IMR-90 (cell line): ENCODE measurements around the gene OOSP1. TPM values are rescaled to one million over a fixed set of nuclear protein-coding genes. Genes with fewer than 3 reads are reported as not detected.

Experiments
- ATAC-seq: fragments of 200-7000 bp; cut with Tn5 transposase; 2 replicates; pipeline ENCODE4 v1.9.1; 2020; ENCODE audit warnings: low read depth, mild to moderate bottlenecking, moderate library complexity
- BruUV-seq: library from RNA; stranded (reverse); fragments of 400-500 nt; replicated peaks from 2 replicates; lab custom pipeline; 2021; lab: Mats Ljungman, UMichigan
- CTCF ChIA-PET: fragments of 300-600 bp; formaldehyde crosslinking; extraction: SDS; loops from one replicate; lab custom pipeline; 2021; ENCODE audit warnings: antibody characterized with exemption; lab: Yijun Ruan, JAX
- POLR2A ChIA-PET: fragments of 300-600 bp; sonication (Branson Sonifier 250); formaldehyde crosslinking; loops from one replicate; lab custom pipeline; 2022; ENCODE audit warnings: antibody characterized with exemption; ENCODE audit not compliant: unreplicated experiment; lab: Charles Lee
- DNase-seq: peaks from one replicate; pipeline ENCODE4 v3.0.0; 2013
- H2AFZ ChIP-seq: replicated peaks from 2 replicates; pipeline ENCODE3; 2013; ENCODE audit warnings: low read length, mild to moderate bottlenecking; ENCODE audit not compliant: poor library complexity
- H2AK5ac ChIP-seq: 2 replicates; pipeline ENCODE4 v1.6.1; 2013; ENCODE audit warnings: low read depth, low read length, inconsistent platforms
- H2AK9ac ChIP-seq: replicated peaks from 2 replicates; pipeline ENCODE3; 2013; ENCODE audit warnings: mild to moderate bottlenecking, low read depth, low read length, moderate library complexity; ENCODE audit not compliant: poor library complexity
- H2BK120ac ChIP-seq: 2 replicates; pipeline ENCODE4 v1.6.1; 2013; ENCODE audit warnings: low read depth, low read length, inconsistent platforms
- H2BK15ac ChIP-seq: 3 replicates; pipeline ENCODE4 v1.6.1; 2013; ENCODE audit warnings: low read depth, low read length, inconsistent platforms
- H2BK20ac ChIP-seq: 2 replicates; pipeline ENCODE4 v1.6.1; 2013; ENCODE audit warnings: low read depth, mild to moderate bottlenecking, inconsistent platforms, low read length, moderate library complexity
- H2BK5ac ChIP-seq: 2 replicates; pipeline ENCODE4 v1.6.1; 2013; ENCODE audit warnings: mild to moderate bottlenecking, low read depth, low read length, inconsistent platforms; ENCODE audit not compliant: poor library complexity, severe bottlenecking
- H3K14ac ChIP-seq: replicated peaks from 2 replicates; pipeline ENCODE4 v1.6.1; 2013; ENCODE audit warnings: low read depth, low read length, inconsistent platforms
- H3K18ac ChIP-seq: 2 replicates; pipeline ENCODE4 v1.6.1; 2013; ENCODE audit warnings: low read depth, low read length, control low read depth
- H3K23ac ChIP-seq: 2 replicates; pipeline ENCODE4 v1.6.1; 2013; ENCODE audit warnings: low read depth, low read length, inconsistent platforms
- H3K27ac ChIP-seq: 2 replicates; pipeline ENCODE4 v1.5.1; 2013; ENCODE audit warnings: mild to moderate bottlenecking, control low read depth, low read length; ENCODE audit not compliant: insufficient read depth
- H3K27me3 ChIP-seq: 2 replicates; pipeline ENCODE4 v1.6.1; 2013; ENCODE audit warnings: low read length; ENCODE audit not compliant: control insufficient read depth, insufficient read depth
- H3K36me3 ChIP-seq: 2 replicates; pipeline ENCODE4 v1.6.1; 2013; ENCODE audit warnings: low read length, mixed read lengths; ENCODE audit not compliant: control insufficient read depth, insufficient read depth
- H3K4ac ChIP-seq: 2 replicates; pipeline ENCODE4 v1.6.1; 2013; ENCODE audit warnings: low read depth, low read length, inconsistent platforms
- H3K4me1 ChIP-seq: 2 replicates; pipeline ENCODE4 v1.6.1; 2013; ENCODE audit warnings: low read length, mixed read lengths; ENCODE audit not compliant: control insufficient read depth, insufficient read depth
- H3K4me2 ChIP-seq: 2 replicates; pipeline ENCODE4 v1.6.1; 2013; ENCODE audit warnings: low read depth, mild to moderate bottlenecking, control low read depth, low read length, moderate library complexity
- H3K4me3 ChIP-seq: 2 replicates; pipeline ENCODE4 v1.5.1; 2013; ENCODE audit warnings: low read depth, mild to moderate bottlenecking, control low read depth, low read length, moderate library complexity; ENCODE audit not compliant: insufficient read depth
- H3K56ac ChIP-seq: 2 replicates; pipeline ENCODE4 v1.6.1; 2013; ENCODE audit warnings: low read length, inconsistent platforms; ENCODE audit not compliant: insufficient read depth; ENCODE audit errors: extremely low read depth
- H3K79me1 ChIP-seq, 2 experiments: 2 replicates each; pipeline ENCODE4 v1.6.1; 2013; ENCODE audit warnings: low read length in 2 of 2, inconsistent platforms in 1 of 2, low read depth in 1 of 2
- H3K9ac ChIP-seq: 2 replicates; pipeline ENCODE4 v1.6.1; 2013; ENCODE audit warnings: low read depth, low read length, control low read depth
- H3K9me1 ChIP-seq: 2 replicates; pipeline ENCODE4 v1.6.1; 2013; ENCODE audit warnings: low read length, inconsistent platforms; ENCODE audit not compliant: insufficient read depth
- H3K9me3 ChIP-seq: 2 replicates; pipeline ENCODE4 v1.6.1; 2013; ENCODE audit warnings: low read length; ENCODE audit not compliant: control insufficient read depth, insufficient read depth
- H4K20me1 ChIP-seq: 2 replicates; pipeline ENCODE4 v1.6.1; 2013; ENCODE audit warnings: low read length, inconsistent platforms; ENCODE audit not compliant: insufficient read depth
- H4K5ac ChIP-seq: 2 replicates; pipeline ENCODE4 v1.6.1; 2013; ENCODE audit warnings: mild to moderate bottlenecking, low read depth, low read length, control low read depth
- H4K8ac ChIP-seq, 2 experiments: 2 replicates each; pipeline ENCODE4 v1.6.1; 2013; ENCODE audit warnings: low read depth in 2 of 2, low read length in 2 of 2, control low read depth in 1 of 2, inconsistent platforms in 1 of 2
- H4K91ac ChIP-seq: 2 replicates; pipeline ENCODE4 v1.6.1; 2013; ENCODE audit warnings: low read depth, low read length, inconsistent platforms; ENCODE audit not compliant: insufficient read depth
- BHLHE40 ChIP-seq: fragments of 150-350 bp; IDR thresholded peaks from 2 replicates; pipeline ENCODE4 v1.6.1; 2016; ENCODE audit warnings: mild to moderate bottlenecking, low read depth, low read length
- CEBPB ChIP-seq: IDR thresholded peaks from 2 replicates; pipeline ENCODE4 v1.6.1; 2012; ENCODE audit warnings: low read depth, low read length, improper control_type of control experiment
- CHD1 ChIP-seq: IDR thresholded peaks from 2 replicates; pipeline ENCODE4 v1.6.1; 2012; ENCODE audit warnings: low read depth, low read length, improper control_type of control experiment
- CTCF ChIP-seq: conservative IDR thresholded peaks from 2 replicates; pipeline ENCODE4 v1.5.1; 2012; ENCODE audit warnings: mild to moderate bottlenecking, low read depth, low read length, improper control_type of control experiment
- ELK1 ChIP-seq: fragments of 150-350 bp; IDR thresholded peaks from 2 replicates; pipeline ENCODE4 v1.6.1; 2016; ENCODE audit warnings: low read depth, mild to moderate bottlenecking, low read length, moderate library complexity, borderline replicate concordance
- FOS ChIP-seq: fragments of 150-350 bp; IDR thresholded peaks from 2 replicates; pipeline ENCODE4 v1.6.1; 2016; ENCODE audit warnings: low read depth, low read length
- MAFK ChIP-seq: IDR thresholded peaks from 2 replicates; pipeline ENCODE4 v1.6.1; 2012; ENCODE audit warnings: low read depth, low read length, improper control_type of control experiment
- MAZ ChIP-seq: IDR thresholded peaks from 2 replicates; pipeline ENCODE4 v1.6.1; 2012; ENCODE audit warnings: low read depth, mild to moderate bottlenecking, low read length, improper control_type of control experiment, moderate library complexity, borderline replicate concordance
- MXI1 ChIP-seq: IDR thresholded peaks from 2 replicates; pipeline ENCODE4 v1.6.1; 2012; ENCODE audit warnings: low read depth, mild to moderate bottlenecking, low read length, moderate library complexity, borderline replicate concordance
- NFE2L2 ChIP-seq: fragments of 150-350 bp; IDR thresholded peaks from 2 replicates; pipeline ENCODE4 v1.6.1; 2016; ENCODE audit warnings: low read depth, mild to moderate bottlenecking, low read length
- POLR2A ChIP-seq: IDR thresholded peaks from 2 replicates; pipeline ENCODE4 v1.6.1; 2012; ENCODE audit warnings: mild to moderate bottlenecking, low read depth, low read length
- RAD21 ChIP-seq: IDR thresholded peaks from 2 replicates; pipeline ENCODE4 v1.6.1; 2012; ENCODE audit warnings: low read length, improper control_type of control experiment
- RCOR1 ChIP-seq: IDR thresholded peaks from 2 replicates; pipeline ENCODE4 v1.6.1; 2012; ENCODE audit warnings: mild to moderate bottlenecking, low read length, improper control_type of control experiment; ENCODE audit not compliant: insufficient replicate concordance
- RFX5 ChIP-seq: IDR thresholded peaks from 2 replicates; pipeline ENCODE4 v1.8.0; 2012; ENCODE audit warnings: low read depth, mild to moderate bottlenecking, low read length, moderate library complexity
- SMC3 ChIP-seq: fragments of 150-350 bp; IDR thresholded peaks from 2 replicates; pipeline ENCODE4 v1.6.1; 2016; ENCODE audit warnings: low read depth, mild to moderate bottlenecking, antibody characterized with exemption, low read length, moderate library complexity
- USF2 ChIP-seq: fragments of 150-350 bp; IDR thresholded peaks from 2 replicates; pipeline ENCODE4 v1.6.1; 2017; ENCODE audit warnings: mild to moderate bottlenecking, antibody characterized with exemption, low read length, low read depth
- WGBS, 2 experiments: methylation state at CpG; one replicate each; pipeline versions ENCODE4 v1.1.5 to v1.1.7; 2013; ENCODE audit warnings: missing lambda C conversion rate in 2 of 2; ENCODE audit not compliant: insufficient read length in 1 of 2; ENCODE audit errors: extremely low coverage in 2 of 2; 5-methylcytosine and 5-hydroxymethylcytosine counted together
- dilution Hi-C: fragments of 300-500 bp; cut with HindIII; formaldehyde crosslinking; loops from one replicate; pipeline ENCODE4 v1.14.3; 2018; ENCODE audit warnings: low sequenced_read_pairs; ENCODE audit not compliant: unreplicated experiment
- in situ Hi-C: fragments of 300-500 bp; cut with MboI; formaldehyde crosslinking; loops from 3 replicates; pipeline ENCODE4 v1.14.3; 2019; ENCODE audit warnings: low sequenced_read_pairs, inconsistent platforms, mixed read lengths
- intact Hi-C: fragments of 100-400 bp; cut with micrococcal nuclease; formaldehyde crosslinking; loops from 2 replicates; pipeline ENCODE4 v1.10.0; 2022
- polyA plus RNA-seq, 3 experiments: library from polyadenylated mRNA; depleted of rRNA; stranded (reverse); fragments of >200 nt; gene quantifications; 2 replicates each; pipeline ENCODE4 v1.2.3, GENCODE V29; 2012; ENCODE audit warnings: low replicate concordance in 1 of 3
- total RNA-seq: library from RNA; depleted of rRNA; stranded (reverse); fragments of >200 nt; gene quantifications from 2 replicates; pipeline ENCODE4 v1.2.3, GENCODE V29; 2012

Gene OOSP1
- total and polyA plus RNA-seq, 2 of the 4 experiments (the other 2 are of a cell fraction): not detected

GRCh38 chr11:59973097-59973496, 34.9 kb downstream of the OOSP1 start:
- no peak overlapping the region for H3K9ac ChIP-seq
- H2BK15ac ChIP-seq: no peak overlapping the region
- no peaks in the 10 kb centered on the region for H3K4me1 ChIP-seq
- CTCF ChIA-PET: interaction anchor here (0.6 kb wide), 1 partner anchor 158 kb away, joined by 3 read pairs; no protein-coding TSS in a partner anchor
- no peak overlapping the region for H4K8ac ChIP-seq
- 67% methylated on average over 1 of the region's 5 CpGs; no CpG with 5 or more reads in 1 of the 2 experiments for WGBS, 2 experiments
- H3K36me3 ChIP-seq: no peaks in the 10 kb centered on the region
- H3K9me3 ChIP-seq: peaks cover 2% of the 10 kb centered on the region; the same call in 1 of the 2 replicates
- no peak overlapping the region for H3K4ac ChIP-seq
- H3K27ac ChIP-seq: no peak overlapping the region
- intact Hi-C loops (no loop called here), in situ Hi-C loops (no loop called here), dilution Hi-C loops (no loop called here)
- ATAC-seq (no peak), DNase-seq (no peak)
- H4K20me1 ChIP-seq: no peaks in the 10 kb centered on the region
- no peak overlapping the region for H3K14ac ChIP-seq
- no peak overlapping the region for H4K5ac ChIP-seq
- no peak overlapping the region for H2AK9ac ChIP-seq
- H2BK5ac ChIP-seq: no peak overlapping the region
- H2AFZ ChIP-seq: no peak overlapping the region
- no peak overlapping the region for H3K18ac ChIP-seq
- no peak overlapping the region for H3K4me3 ChIP-seq
- H2BK120ac ChIP-seq: no peak overlapping the region
- H3K23ac ChIP-seq: no peak overlapping the region
- TF ChIP-seq SMC3: no peak
- TF ChIP-seq ELK1: no peak
- TF ChIP-seq MXI1: no peak
- no peak for TF ChIP-seq MAFK
- TF ChIP-seq CTCF: no peak
- no peak for TF ChIP-seq CHD1
- no peak for TF ChIP-seq BHLHE40
- TF ChIP-seq RCOR1: no peak
- no peak for TF ChIP-seq FOS
- no peak for TF ChIP-seq RFX5
- TF ChIP-seq POLR2A: no peak
- no peak for TF ChIP-seq RAD21
- TF ChIP-seq NFE2L2: no peak
- no peak for TF ChIP-seq CEBPB
- no peak for TF ChIP-seq MAZ
- TF ChIP-seq USF2: no peak
- no TSS peak for BruUV-seq
- H3K27me3 ChIP-seq: no peaks in the 10 kb centered on the region
- H3K4me2 ChIP-seq: no peak overlapping the region
- H3K56ac ChIP-seq: no peak overlapping the region
- no peaks in the 10 kb centered on the region for H3K79me1 ChIP-seq
- no peaks in the 10 kb centered on the region for H3K9me1 ChIP-seq
- no peak overlapping the region for H2AK5ac ChIP-seq
- H2BK20ac ChIP-seq: no peak overlapping the region
- POLR2A ChIA-PET: no interaction called here
- H4K91ac ChIP-seq: no peak overlapping the region
